Neural progenitor cell (in vitro differentiated cells): ENCODE data around the gene APLN. TPM values are rescaled to one million over a fixed set of nuclear protein-coding genes. Genes with fewer than 3 reads are reported as not detected.

ENCODE experiments used
- DNase-seq: peaks from one replicate; pipeline ENCODE4 v3.0.0-alpha.2; 2016; ENCODE audit warnings: low spot score
- H2AFZ ChIP-seq: fragments of 200-600 bp; sonication (generic); replicated peaks from 2 replicates; pipeline ENCODE4 v1.6.1; 2016; ENCODE audit warnings: antibody characterized with exemption
- H3F3A ChIP-seq: fragments of 200-600 bp; sonication (generic); 2 replicates; pipeline ENCODE4 v1.6.1; 2016; ENCODE audit warnings: antibody characterized with exemption, low read depth
- H3K27ac ChIP-seq: fragments of 200-600 bp; sonication (generic); 2 replicates; pipeline ENCODE4 v1.5.1; 2016; ENCODE audit warnings: mild to moderate bottlenecking
- H3K27me3 ChIP-seq: fragments of 200-600 bp; sonication (generic); 2 replicates; pipeline ENCODE4 v1.6.1; 2016; ENCODE audit warnings: mild to moderate bottlenecking, moderate library complexity
- H3K36me3 ChIP-seq: fragments of 200-600 bp; sonication (generic); 2 replicates; pipeline ENCODE4 v1.5.1; 2016
- H3K4me1 ChIP-seq: fragments of 200-600 bp; sonication (generic); 2 replicates; pipeline ENCODE4 v1.6.1; 2016; ENCODE audit warnings: mixed run types
- H3K4me2 ChIP-seq: fragments of 200-600 bp; sonication (generic); 2 replicates; pipeline ENCODE4 v1.6.1; 2016
- H3K4me3 ChIP-seq: fragments of 200-600 bp; sonication (generic); 2 replicates; pipeline ENCODE4 v1.5.1; 2016
- H3K79me2 ChIP-seq: fragments of 200-600 bp; sonication (generic); 2 replicates; pipeline ENCODE4 v1.6.1; 2016; ENCODE audit warnings: low read depth
- H3K9ac ChIP-seq: fragments of 200-600 bp; sonication (generic); 2 replicates; pipeline ENCODE4 v1.6.1; 2016
- H3K9me3 ChIP-seq: fragments of 200-600 bp; sonication (generic); 2 replicates; pipeline ENCODE4 v1.5.1; 2016; ENCODE audit warnings: low read depth
- H4K20me1 ChIP-seq: fragments of 200-600 bp; sonication (generic); 2 replicates; pipeline ENCODE4 v1.6.1; 2016; ENCODE audit warnings: low read depth
- H3K27ac Mint-ChIP-seq: 3 replicates; pipeline ENCODE4 v1.8.0; 2021; ENCODE audit warnings: mixed read lengths
- H3K27me3 Mint-ChIP-seq: 2 replicates; pipeline ENCODE4 v1.8.0; 2022; ENCODE audit warnings: low read depth, mild to moderate bottlenecking, inconsistent platforms, moderate library complexity, mixed read lengths; ENCODE audit not compliant: insufficient read depth
- H3K36me3 Mint-ChIP-seq: 3 replicates; pipeline ENCODE4 v1.8.0; 2021; ENCODE audit warnings: mixed read lengths
- H3K4me1 Mint-ChIP-seq: 3 replicates; pipeline ENCODE4 v1.8.0; 2021; ENCODE audit warnings: mixed read lengths
- H3K4me3 Mint-ChIP-seq: 3 replicates; pipeline ENCODE4 v1.8.0; 2021; ENCODE audit warnings: mild to moderate bottlenecking, moderate library complexity, mixed read lengths
- H3K9me3 Mint-ChIP-seq: 3 replicates; pipeline ENCODE4 v1.8.0; 2020; ENCODE audit warnings: mixed read lengths
- CTCF ChIP-seq: fragments of 200-600 bp; sonication (generic); IDR thresholded peaks from 2 replicates; pipeline ENCODE4 v1.5.1; 2017; ENCODE audit warnings: antibody characterized with exemption, mild to moderate bottlenecking
- EZH2 ChIP-seq: fragments of 200-600 bp; sonication (generic); IDR thresholded peaks from 2 replicates; pipeline ENCODE4 v1.6.1; 2017; ENCODE audit warnings: antibody characterized with exemption, mild to moderate bottlenecking, moderate library complexity
- EZH2phosphoT487 ChIP-seq: fragments of 200-600 bp; sonication (generic); IDR thresholded peaks from 2 replicates; pipeline ENCODE4 v1.6.1; 2017; ENCODE audit warnings: antibody characterized with exemption
- total RNA-seq: library from RNA; depleted of rRNA; stranded (reverse); fragments of >200 nt; gene quantifications from 2 replicates; pipeline ENCODE4 v1.2.3, GENCODE V29; 2015; ENCODE audit warnings: low replicate concordance

Gene APLN
- total RNA-seq, 1 donor from 2014 or later, result 0.22 TPM

DNA sequence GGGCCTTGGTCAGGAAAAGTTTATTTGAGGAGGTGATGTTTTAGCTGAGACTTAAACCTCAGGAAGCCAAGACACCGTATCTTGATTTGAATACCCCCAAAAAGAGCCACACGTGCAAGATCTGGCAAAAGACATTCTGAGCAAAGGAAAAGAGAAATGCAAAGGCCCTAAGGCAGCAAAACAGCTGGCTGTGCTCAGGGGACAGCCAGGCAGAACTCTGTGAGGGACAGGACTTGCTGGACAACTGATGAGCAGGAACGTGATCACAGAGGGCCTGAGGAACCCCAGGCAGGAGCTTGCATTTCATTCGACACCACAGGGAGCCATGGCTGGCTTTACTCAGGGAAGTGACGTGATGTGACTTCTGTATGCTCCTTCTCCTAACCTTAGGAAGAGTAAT, 58.7 kb downstream of the APLN start:
- TF ChIP-seq EZH2 (no peak), CTCF (no peak), EZH2phosphoT487 (no peak)
- Mint-ChIP-seq H3K4me1 (peaks cover 7% of the 10 kb centered on the region), H3K27ac (no peak overlapping the region), H3K27me3 (peaks cover 2% of the 10 kb centered on the region), H3K9me3 (no peaks in the 10 kb centered on the region), H3K4me3 (no peak overlapping the region), H3K36me3 (peaks cover 13% of the 10 kb centered on the region)
- Histone ChIP-seq H3K4me3 (no peak overlapping the region), H3K4me2 (no peak overlapping the region), H3K36me3 (no peaks in the 10 kb centered on the region), H4K20me1 (no peaks in the 10 kb centered on the region), H3K4me1 (no peaks in the 10 kb centered on the region), H3K9me3 (no peaks in the 10 kb centered on the region), H3K9ac (no peak overlapping the region), H3K79me2 (no peaks in the 10 kb centered on the region), H3F3A (peaks cover 4% of the 10 kb centered on the region), H2AFZ (no peak overlapping the region), H3K27ac (no peak overlapping the region), H3K27me3 (no peaks in the 10 kb centered on the region)
- no peak for DNase-seq

Other genes starting within 250 kb of the APLN start
- 92.1 and 149 TPM in 2 replicates for gene SMARCA1, start 131.5 kb downstream of the APLN start, total RNA-seq
- 22.0 and 25.3 TPM in 2 replicates for gene OCRL, start 114.7 kb downstream of the APLN start, total RNA-seq
- 0.19 and 1.7 TPM in 2 replicates for gene XPNPEP2, start 84.0 kb upstream of the APLN start, total RNA-seq
- not detected in 2 replicates for gene SASH3, start 125.0 kb upstream of the APLN start, total RNA-seq
- 33.1 and 34.2 TPM in 2 replicates for gene ZDHHC9, start 188.9 kb upstream of the APLN start, total RNA-seq